ENCODE measurements around the gene TTC24. TPM values are rescaled to one million over a fixed set of nuclear protein-coding genes. Genes with fewer than 3 reads are reported as not detected.
"Not testable (repeated sequence)": the region's sequence is repeated elsewhere in the genome, so short reads cannot be mapped to it uniquely, and the experiment has no call there.

The TTC24 gene
- not detected for polyA plus RNA-seq (2013, experiment 1 of 2; ENCODE audit: insufficient read length)
- polyA plus RNA-seq (2013, experiment 2 of 2; ENCODE audit: insufficient read length) = not detected

- DNase-seq = no peak
Observed at GRCh38 chr1:156579472-156579871, at the start of gene TTC24. TTC24 (plus strand) TSS chr1:156579723; CDS start chr1:156581365, 1,642 bp downstream.

GRCh38 chr1:156530006-156530405, 49.5 kb upstream of the TTC24 start:
- DNase-seq = no peak

- no peak for DNase-seq
Observed at GRCh38 chr1:156532374-156532773, 47.1 kb upstream of the TTC24 start.

- no peak for DNase-seq
Observed at GRCh38 chr1:156533568-156534220, 45.8 kb upstream of the TTC24 start.

GRCh38 chr1:156534424-156535060, 45.0 kb upstream of the TTC24 start:
- no peak for DNase-seq

- DNase-seq = no peak
Observed at GRCh38 chr1:156537027-156537426, 42.5 kb upstream of the TTC24 start.

- DNase-seq = no peak
Observed at GRCh38 chr1:156538711-156539440, 40.6 kb upstream of the TTC24 start.

GRCh38 chr1:156539818-156540355, 39.6 kb upstream of the TTC24 start:
- DNase-seq = no peak

- no peak for DNase-seq
Observed at GRCh38 chr1:156540955-156541354, 38.6 kb upstream of the TTC24 start.

GRCh38 chr1:156543066-156543465, 36.5 kb upstream of the TTC24 start:
- no peak for DNase-seq

GRCh38 chr1:156544592-156545102, 34.9 kb upstream of the TTC24 start:
- no peak for DNase-seq

GRCh38 chr1:156546267-156546666, 33.3 kb upstream of the TTC24 start:
- no peak for DNase-seq

- no peak for DNase-seq
Observed at GRCh38 chr1:156547434-156547833, 32.1 kb upstream of the TTC24 start.

GRCh38 chr1:156547982-156548381, 31.5 kb upstream of the TTC24 start:
- DNase-seq = no peak

- no peak for DNase-seq
Observed at GRCh38 chr1:156549390-156549789, 30.1 kb upstream of the TTC24 start.

GRCh38 chr1:156549831-156550230, 29.7 kb upstream of the TTC24 start:
- DNase-seq = no peak

GRCh38 chr1:156550346-156550745, 29.2 kb upstream of the TTC24 start:
- DNase-seq = no peak

GRCh38 chr1:156551066-156551643, 28.4 kb upstream of the TTC24 start:
- DNase-seq = no peak

- no peak for DNase-seq
Observed at GRCh38 chr1:156551869-156552268, 27.7 kb upstream of the TTC24 start.

GRCh38 chr1:156552518-156552917, 27.0 kb upstream of the TTC24 start:
- DNase-seq = no peak

- not testable (repeated sequence) for DNase-seq
Observed at GRCh38 chr1:156552937-156553336, 26.6 kb upstream of the TTC24 start.

GRCh38 chr1:156553860-156554485, 25.6 kb upstream of the TTC24 start:
- DNase-seq = no peak
